ENCODE data around the gene SPEG. TPM values are rescaled to one million over a fixed set of nuclear protein-coding genes. Genes with fewer than 3 reads are reported as not detected.
A peak's percentile ranks its signal among the peaks of the same experiment; 100 is the strongest.

Gene SPEG
- total RNA-seq, 1 donor from 2014 or later = 390 TPM

- peak in 1 of 2 donors; percentile 88 for DNase-seq (ENCODE audit: low spot score in 2 of 2)
- Histone ChIP-seq H3K36me3 (no peaks in the 10 kb centered on the region), H3K27ac (no peak overlapping the region), H3K4me3 (peak overlapping the region in 1 of 2 donors; percentile 55), H3K4me1 (no peaks in the 10 kb centered on the region), H3K9me3 (no peaks in the 10 kb centered on the region), H3K27me3 (no peaks in the 10 kb centered on the region)
- intact Hi-C loops (cut with DNase I) = loop anchor here (1.0 to 10.0 kb wide), 5 partner anchors 21 to 236 kb away; no protein-coding TSS in a partner anchor
- peak; percentile 97 to 99 (median 98) for TF ChIP-seq CTCF (IDR thresholded peaks at IDR 0.05)
Observed at GRCh38 chr2:219530048-219530963, 95.7 kb downstream of the SPEG start.

- DNase-seq (ENCODE audit: low spot score in 2 of 2) = no peak
- no peak overlapping the region for H3K27ac ChIP-seq
- no peak for TF ChIP-seq CTCF (IDR thresholded peaks at IDR 0.05)
- no peak overlapping the region for H3K4me3 ChIP-seq
- no peaks in the 10 kb centered on the region for H3K4me1 ChIP-seq
- no peaks in the 10 kb centered on the region for H3K27me3 ChIP-seq
- intact Hi-C loops (cut with DNase I) = loop anchor here (10.0 kb wide), 1 partner anchor 237 kb away; no protein-coding TSS in a partner anchor
- H3K9me3 ChIP-seq = no peaks in the 10 kb centered on the region
- no peaks in the 10 kb centered on the region for H3K36me3 ChIP-seq
Observed at GRCh38 chr2:219531639-219532377, 97.2 kb downstream of the SPEG start.

GRCh38 chr2:219532378-219532649, 97.7 kb downstream of the SPEG start:
- H3K9me3 ChIP-seq = no peaks in the 10 kb centered on the region
- no peak for TF ChIP-seq CTCF (IDR thresholded peaks at IDR 0.05)
- no peaks in the 10 kb centered on the region for H3K36me3 ChIP-seq
- no peaks in the 10 kb centered on the region for H3K27me3 ChIP-seq
- no peaks in the 10 kb centered on the region for H3K4me1 ChIP-seq
- no peak overlapping the region for H3K27ac ChIP-seq
- intact Hi-C loops (cut with DNase I) = loop anchor here (10.0 kb wide), 1 partner anchor 238 kb away; no protein-coding TSS in a partner anchor
- DNase-seq (ENCODE audit: low spot score in 2 of 2) = no peak
- H3K4me3 ChIP-seq = no peak overlapping the region

GRCh38 chr2:219533930-219534661, 99.5 kb downstream of the SPEG start:
- H3K4me3 ChIP-seq = no peak overlapping the region
- no peak for DNase-seq (ENCODE audit: low spot score in 2 of 2)
- intact Hi-C loops (cut with DNase I) = loop anchor here (10.0 kb wide), 1 partner anchor 239 kb away; no protein-coding TSS in a partner anchor
- H3K36me3 ChIP-seq = peaks cover 3 to 10% of the 10 kb centered on the region in 2 donors
- no peaks in the 10 kb centered on the region for H3K9me3 ChIP-seq
- H3K27ac ChIP-seq = no peak overlapping the region
- no peaks in the 10 kb centered on the region for H3K4me1 ChIP-seq
- TF ChIP-seq CTCF (IDR thresholded peaks at IDR 0.05) = no peak
- H3K27me3 ChIP-seq = no peaks in the 10 kb centered on the region

- TF ChIP-seq CTCF (IDR thresholded peaks at IDR 0.05) = no peak
- no peak for DNase-seq (ENCODE audit: low spot score in 2 of 2)
- no peak overlapping the region for H3K27ac ChIP-seq
- H3K27me3 ChIP-seq = no peaks in the 10 kb centered on the region
- H3K36me3 ChIP-seq = peaks cover 25 to 33% of the 10 kb centered on the region in 2 donors
- intact Hi-C loops (cut with DNase I) = loop anchor here (10.0 kb wide), 1 partner anchor 242 kb away; no protein-coding TSS in a partner anchor
- no peaks in the 10 kb centered on the region for H3K9me3 ChIP-seq
- no peak overlapping the region for H3K4me3 ChIP-seq
- peaks cover under 1 to 2% of the 10 kb centered on the region in 2 donors for H3K4me1 ChIP-seq
Observed at GRCh38 chr2:219536425-219536824, 101.8 kb downstream of the SPEG start.
